ENCODE data around the gene ITPRID1. TPM values are rescaled to one million over a fixed set of nuclear protein-coding genes. Genes with fewer than 3 reads are reported as not detected.

ITPRID1 gene
- total RNA-seq, 1 experiment from 2014 or later, result not detected

- Mint-ChIP-seq H3K4me3 (ENCODE audit: unreplicated experiment) (no peak overlapping the region), H3K4me1 (ENCODE audit: insufficient read depth, unreplicated experiment) (no peaks in the 10 kb centered on the region), H3K36me3 (ENCODE audit: insufficient read depth, unreplicated experiment) (no peaks in the 10 kb centered on the region), H3K27me3 (ENCODE audit: insufficient read depth, unreplicated experiment) (no peaks in the 10 kb centered on the region), H3K9me3 (ENCODE audit: unreplicated experiment) (no peaks in the 10 kb centered on the region), H3K27ac (ENCODE audit: low read depth, unreplicated experiment) (no peak overlapping the region)
- intact Hi-C loops (cut with micrococcal nuclease), result no loop called here
- DNase-seq (ENCODE audit: unreplicated experiment), result no peak
- POLR2A ChIA-PET, result no interaction called here
- BruUV-seq (replicated peaks), result no TSS peak
- CTCF ChIA-PET, result interaction anchor here (0.6 to 1.8 kb wide), 7 partner anchors 15 to 301 kb away, joined by 3 to 11 read pairs (median 3); no protein-coding TSS in a partner anchor
- TF ChIP-seq, protein P1, sequence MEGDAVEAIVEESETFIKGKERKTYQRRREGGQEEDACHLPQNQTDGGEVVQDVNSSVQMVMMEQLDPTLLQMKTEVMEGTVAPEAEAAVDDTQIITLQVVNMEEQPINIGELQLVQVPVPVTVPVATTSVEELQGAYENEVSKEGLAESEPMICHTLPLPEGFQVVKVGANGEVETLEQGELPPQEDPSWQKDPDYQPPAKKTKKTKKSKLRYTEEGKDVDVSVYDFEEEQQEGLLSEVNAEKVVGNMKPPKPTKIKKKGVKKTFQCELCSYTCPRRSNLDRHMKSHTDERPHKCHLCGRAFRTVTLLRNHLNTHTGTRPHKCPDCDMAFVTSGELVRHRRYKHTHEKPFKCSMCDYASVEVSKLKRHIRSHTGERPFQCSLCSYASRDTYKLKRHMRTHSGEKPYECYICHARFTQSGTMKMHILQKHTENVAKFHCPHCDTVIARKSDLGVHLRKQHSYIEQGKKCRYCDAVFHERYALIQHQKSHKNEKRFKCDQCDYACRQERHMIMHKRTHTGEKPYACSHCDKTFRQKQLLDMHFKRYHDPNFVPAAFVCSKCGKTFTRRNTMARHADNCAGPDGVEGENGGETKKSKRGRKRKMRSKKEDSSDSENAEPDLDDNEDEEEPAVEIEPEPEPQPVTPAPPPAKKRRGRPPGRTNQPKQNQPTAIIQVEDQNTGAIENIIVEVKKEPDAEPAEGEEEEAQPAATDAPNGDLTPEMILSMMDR (IDR thresholded peaks at IDR 0.05; ENCODE audit: unreplicated experiment), result no peak
Observed at GRCh38 chr7:31494421-31494820, 19.5 kb upstream of the ITPRID1 start.

GRCh38 chr7:31495653-31496052 is 18.2 kb upstream of the ITPRID1 start:
- Mint-ChIP-seq H3K27ac (ENCODE audit: low read depth, unreplicated experiment) (no peak overlapping the region), H3K4me1 (ENCODE audit: insufficient read depth, unreplicated experiment) (no peaks in the 10 kb centered on the region), H3K27me3 (ENCODE audit: insufficient read depth, unreplicated experiment) (no peaks in the 10 kb centered on the region), H3K9me3 (ENCODE audit: unreplicated experiment) (no peaks in the 10 kb centered on the region), H3K36me3 (ENCODE audit: insufficient read depth, unreplicated experiment) (no peaks in the 10 kb centered on the region), H3K4me3 (ENCODE audit: unreplicated experiment) (no peak overlapping the region)
- BruUV-seq (replicated peaks), result no TSS peak
- ChIA-PET CTCF (interaction anchor here (0.7 to 1.2 kb wide), 2 partner anchors 269 to 303 kb away, joined by 3 read pairs; no protein-coding TSS in a partner anchor), POLR2A (no interaction called here)
- TF ChIP-seq, protein P1 (IDR thresholded peaks at IDR 0.05; ENCODE audit: unreplicated experiment), result no peak
- no peak for DNase-seq (ENCODE audit: unreplicated experiment)
- intact Hi-C loops (cut with micrococcal nuclease), result no loop called here

DNA sequence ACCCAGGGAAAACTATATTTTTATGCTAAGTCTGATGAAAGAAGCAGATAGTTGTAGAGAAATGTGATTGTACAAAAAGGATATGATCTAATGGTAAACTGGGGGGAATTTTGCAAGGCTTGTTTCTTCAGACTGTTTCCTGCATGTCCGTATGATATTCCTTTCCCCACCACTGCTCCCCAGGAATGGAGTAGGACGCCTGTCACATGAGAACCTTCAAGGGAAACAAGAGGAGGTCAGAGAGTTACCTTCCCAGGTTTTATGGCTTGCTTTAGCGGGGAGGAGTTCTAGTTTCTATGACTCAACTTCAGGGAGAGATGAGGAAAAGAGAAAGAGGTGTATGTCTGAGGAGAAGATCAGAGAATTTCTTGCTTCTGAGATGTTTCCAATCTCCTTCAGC is 16.4 kb upstream of the ITPRID1 start:
- H3K4me1 Mint-ChIP-seq (ENCODE audit: insufficient read depth, unreplicated experiment), result no peaks in the 10 kb centered on the region
- intact Hi-C loops (cut with micrococcal nuclease), result no loop called here
- H3K36me3 Mint-ChIP-seq (ENCODE audit: insufficient read depth, unreplicated experiment), result no peaks in the 10 kb centered on the region
- CTCF ChIA-PET, result no interaction called here
- H3K27me3 Mint-ChIP-seq (ENCODE audit: insufficient read depth, unreplicated experiment), result no peaks in the 10 kb centered on the region
- H3K4me3 Mint-ChIP-seq (ENCODE audit: unreplicated experiment), result no peak overlapping the region
- no peaks in the 10 kb centered on the region for H3K9me3 Mint-ChIP-seq (ENCODE audit: unreplicated experiment)
- POLR2A ChIA-PET, result no interaction called here
- no TSS peak for BruUV-seq (replicated peaks)
- H3K27ac Mint-ChIP-seq (ENCODE audit: low read depth, unreplicated experiment), result no peak overlapping the region
- TF ChIP-seq, protein P1 (IDR thresholded peaks at IDR 0.05; ENCODE audit: unreplicated experiment), result no peak
- no peak for DNase-seq (ENCODE audit: unreplicated experiment)

DNA sequence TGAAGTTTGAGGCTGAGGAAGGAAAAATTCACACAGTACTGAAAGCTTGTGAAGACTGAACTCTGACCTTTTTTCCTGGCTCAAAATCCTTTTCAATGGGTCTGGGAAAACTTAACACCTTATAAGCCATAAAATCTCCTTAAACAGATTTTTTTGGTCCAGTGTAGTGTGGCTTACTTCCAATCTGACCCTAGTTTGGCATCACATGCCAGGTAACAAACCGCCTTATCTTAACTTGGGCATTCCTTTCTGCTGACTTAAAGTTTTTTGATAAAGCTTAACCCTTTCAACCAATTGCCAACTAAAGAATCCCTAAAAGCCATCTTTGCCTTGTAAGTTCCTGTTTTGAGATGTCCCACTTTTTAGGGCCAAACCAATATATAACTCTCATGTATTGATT is 13.2 kb upstream of the ITPRID1 start:
- no peaks in the 10 kb centered on the region for H3K4me1 Mint-ChIP-seq (ENCODE audit: insufficient read depth, unreplicated experiment)
- POLR2A ChIA-PET, result no interaction called here
- H3K9me3 Mint-ChIP-seq (ENCODE audit: unreplicated experiment), result no peaks in the 10 kb centered on the region
- TF ChIP-seq, protein P1 (IDR thresholded peaks at IDR 0.05; ENCODE audit: unreplicated experiment), result no peak
- intact Hi-C loops (cut with micrococcal nuclease), result no loop called here
- H3K4me3 Mint-ChIP-seq (ENCODE audit: unreplicated experiment), result no peak overlapping the region
- no TSS peak for BruUV-seq (replicated peaks)
- DNase-seq (ENCODE audit: unreplicated experiment), result no peak
- H3K27me3 Mint-ChIP-seq (ENCODE audit: insufficient read depth, unreplicated experiment), result no peaks in the 10 kb centered on the region
- H3K27ac Mint-ChIP-seq (ENCODE audit: low read depth, unreplicated experiment), result no peak overlapping the region
- CTCF ChIA-PET, result interaction anchor here (0.6 kb wide), 1 partner anchor 13 kb away, joined by 3 read pairs; no protein-coding TSS in a partner anchor
- no peaks in the 10 kb centered on the region for H3K36me3 Mint-ChIP-seq (ENCODE audit: insufficient read depth, unreplicated experiment)
